Glomerular visceral epithelial cell (primary cell): ENCODE results near the gene CRKL.
A peak's percentile ranks its signal among the peaks of the same experiment; 100 is the strongest.

Source experiments
- DNase-seq: peaks from one replicate; pipeline ENCODE4 v3.0.0-alpha.2; 2016; ENCODE audit errors: extremely low spot score

Gene CRKL

DNA sequence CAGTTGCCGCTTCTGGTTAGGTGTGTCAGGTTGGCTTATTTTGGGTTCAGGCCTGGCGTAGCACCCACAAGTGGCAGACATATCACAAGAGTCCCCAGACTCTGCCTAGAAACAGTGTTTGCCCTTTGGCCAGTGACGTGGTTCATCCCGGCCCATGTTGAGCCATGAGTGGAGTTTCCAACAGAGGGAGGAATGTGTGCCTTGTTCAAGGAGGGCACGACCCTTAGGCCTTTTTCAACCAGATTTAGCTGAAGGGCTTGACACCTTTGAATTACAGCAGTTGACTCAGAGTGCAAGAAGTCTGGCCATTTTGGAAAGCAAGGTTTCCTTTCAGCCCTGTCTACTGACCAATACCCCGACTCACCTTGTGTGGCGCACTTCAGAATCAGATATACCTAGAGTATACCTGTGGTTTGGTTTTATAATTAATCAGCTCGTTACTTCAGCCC lies 34.7 kb downstream of the CRKL start:
- DNase-seq, result no peak

DNA sequence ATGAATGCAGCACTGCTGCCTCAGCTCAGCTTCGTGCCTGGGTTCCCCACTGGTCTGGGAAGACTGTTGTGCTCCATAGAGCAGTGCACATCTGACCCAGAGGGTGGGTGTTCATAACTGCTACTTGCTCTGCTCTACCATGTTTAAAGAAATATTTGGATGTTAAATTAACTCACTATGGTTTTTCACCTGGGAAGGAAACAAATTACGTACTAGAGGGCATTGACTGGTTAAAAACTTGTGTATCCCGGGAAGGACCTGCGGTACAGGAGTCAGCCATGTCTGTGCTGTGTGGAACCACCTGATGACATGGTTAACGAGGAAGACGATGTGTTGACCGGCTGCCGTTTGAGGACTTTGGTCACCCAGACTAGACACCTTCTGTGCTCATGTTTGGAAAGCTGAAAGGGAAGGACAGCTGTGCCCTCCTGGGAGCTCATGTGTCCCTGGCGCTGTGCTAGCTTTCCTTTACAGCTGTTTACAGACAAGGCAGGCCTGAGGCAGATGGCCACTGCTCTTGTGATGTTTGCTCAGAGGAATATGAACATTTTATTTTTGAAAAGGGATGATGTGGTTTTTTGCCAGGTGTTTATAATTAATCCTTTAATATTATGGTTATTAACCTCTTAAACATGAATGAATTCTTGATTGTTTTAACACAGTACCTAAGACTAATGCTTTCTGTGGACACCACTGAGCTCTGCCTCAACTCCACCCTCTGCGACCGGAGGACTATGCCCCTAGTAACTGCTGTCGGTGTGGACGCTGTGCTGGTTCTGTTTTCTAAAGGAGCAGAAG lies 35.5 kb downstream of the CRKL start:
- no peak for DNase-seq

- DNase-seq, result no peak
Measured at GRCh38 chr22:20953342-20953608, 36.1 kb downstream of the CRKL start.

DNA sequence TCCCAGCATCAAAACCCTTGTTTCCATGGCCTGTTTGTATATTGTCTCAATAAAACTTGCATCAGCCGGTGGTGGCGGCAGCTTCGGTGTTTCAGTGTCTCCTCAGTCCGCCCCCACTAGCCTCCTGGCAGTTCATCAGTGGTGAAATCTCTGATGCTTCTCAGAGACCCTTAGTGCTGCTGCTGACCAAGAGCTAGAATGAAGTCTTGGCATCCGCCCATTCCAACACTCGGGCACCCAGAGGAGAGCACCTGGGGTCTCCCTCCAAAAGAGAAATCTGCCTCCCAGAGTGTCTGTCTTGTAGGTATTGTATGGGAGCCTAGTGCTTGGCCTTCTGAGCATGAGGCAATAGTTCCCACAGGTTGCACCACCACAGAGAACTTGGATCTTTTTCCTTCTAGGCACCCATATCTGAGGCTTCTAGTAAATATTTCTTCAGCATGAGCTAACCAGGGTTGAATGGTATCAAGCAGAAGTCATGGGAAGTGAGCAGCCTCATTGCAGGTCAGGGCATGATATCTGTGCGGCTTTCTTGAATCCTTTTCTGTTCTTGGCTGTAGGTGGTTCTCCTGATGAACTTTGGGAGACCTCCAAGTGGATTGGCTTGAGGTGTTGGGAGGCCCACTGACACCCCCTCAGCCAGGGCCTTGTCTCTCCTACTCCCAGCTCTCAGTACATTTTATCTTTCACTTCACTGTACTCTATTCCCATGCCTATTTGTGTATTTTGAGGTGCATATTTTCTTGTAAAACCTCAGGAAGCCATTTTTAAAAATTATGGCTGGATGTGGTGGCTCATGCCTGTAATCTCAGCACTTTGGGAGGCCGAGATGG lies 36.7 kb downstream of the CRKL start:
- DNase-seq, result no peak

DNA sequence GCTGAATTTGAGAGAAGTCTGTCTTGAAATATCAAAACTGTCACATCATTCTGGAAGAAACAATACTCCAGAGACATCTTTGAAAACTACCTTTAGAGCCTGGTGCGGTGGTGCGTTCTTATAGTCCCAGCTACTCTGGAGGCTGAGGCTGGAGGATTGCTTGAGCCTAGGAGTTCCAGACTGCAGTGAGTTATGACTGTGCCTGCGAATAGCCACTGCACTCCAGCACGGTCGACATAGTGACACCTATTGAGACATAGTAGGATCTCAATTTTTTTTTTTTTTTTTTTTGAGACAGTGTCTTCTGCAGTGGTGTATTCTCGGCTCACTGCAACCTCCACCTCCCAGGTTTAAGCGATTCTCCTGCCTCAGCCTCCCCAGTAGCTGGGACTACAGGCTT lies 38.3 kb downstream of the CRKL start:
- DNase-seq, result no peak

DNA sequence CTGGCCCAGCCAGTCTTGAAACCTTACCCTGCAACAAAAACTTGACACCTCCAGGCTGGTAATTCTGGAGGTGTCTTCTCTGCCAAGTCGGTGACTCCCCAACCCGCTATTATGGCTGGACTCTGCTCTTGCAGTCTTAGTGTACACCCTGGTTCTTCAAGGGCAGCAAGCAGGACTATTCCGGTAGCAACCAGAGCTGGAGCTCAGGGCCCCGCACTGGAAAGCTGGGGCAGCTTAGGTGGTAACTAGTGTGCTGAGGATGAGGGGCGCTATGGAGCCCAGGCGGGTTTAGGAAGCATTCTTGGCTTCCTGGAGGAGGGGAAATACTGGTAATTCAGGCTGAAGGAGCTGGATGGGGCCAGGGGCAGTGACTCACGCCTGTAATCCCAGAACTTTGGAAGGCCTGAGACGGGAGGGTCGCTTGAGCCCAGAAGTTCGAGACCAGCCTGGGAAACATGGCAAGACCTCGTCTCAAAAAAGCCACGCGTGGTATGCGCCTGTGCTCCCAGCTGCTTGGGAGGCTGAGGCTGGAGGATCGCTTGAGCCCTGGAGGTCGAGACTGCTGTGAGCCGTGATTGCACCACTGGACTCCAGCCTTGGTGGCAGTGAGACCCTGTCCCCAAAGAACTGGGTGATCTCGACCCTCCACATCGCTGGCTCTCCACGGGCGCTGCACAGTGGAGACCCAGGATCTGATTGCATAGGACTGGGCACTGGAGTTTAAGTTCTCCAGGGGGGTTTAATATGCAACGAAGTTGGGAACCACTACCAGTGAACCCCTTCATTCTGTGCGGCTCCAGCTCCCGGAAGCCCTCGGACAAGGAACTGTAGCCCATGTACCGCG lies 39.3 kb downstream of the CRKL start:
- DNase-seq, result peak; percentile 21

DNA sequence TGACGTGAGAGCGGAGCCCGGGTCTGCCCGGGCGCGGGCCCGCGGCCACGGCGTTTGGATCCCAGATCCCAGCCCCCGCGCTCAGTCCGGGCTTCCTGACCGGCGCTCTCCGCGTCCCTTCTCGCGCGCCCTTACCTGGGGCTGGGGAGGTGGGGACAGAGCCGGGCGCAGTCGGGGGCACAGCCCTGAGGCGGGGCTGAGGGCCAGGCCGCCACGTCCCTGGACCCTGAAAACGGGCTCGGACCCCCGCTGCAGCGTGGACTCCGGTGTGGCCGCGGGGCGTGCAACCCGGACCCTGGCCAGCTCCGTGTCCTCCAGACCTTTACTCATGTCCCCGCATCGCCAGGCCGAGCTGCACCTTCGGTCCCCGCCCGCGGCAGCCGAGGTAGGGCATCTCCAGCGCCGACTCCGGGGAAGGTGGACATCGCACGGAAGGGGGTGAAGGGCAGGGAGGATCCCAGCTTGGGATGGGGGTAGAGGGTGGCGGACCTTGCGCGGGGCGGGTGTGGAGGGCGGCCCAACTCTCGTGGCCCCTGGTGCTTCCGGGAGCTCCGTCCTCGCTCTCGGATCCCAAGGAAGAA lies 40.0 kb downstream of the CRKL start:
- no peak for DNase-seq

GRCh38 chr22:20957683-20958431 lies 40.6 kb downstream of the CRKL start:
- DNase-seq, result peak; percentile 48

- no peak for DNase-seq
Measured at GRCh38 chr22:20959578-20960461, 42.6 kb downstream of the CRKL start.

DNA sequence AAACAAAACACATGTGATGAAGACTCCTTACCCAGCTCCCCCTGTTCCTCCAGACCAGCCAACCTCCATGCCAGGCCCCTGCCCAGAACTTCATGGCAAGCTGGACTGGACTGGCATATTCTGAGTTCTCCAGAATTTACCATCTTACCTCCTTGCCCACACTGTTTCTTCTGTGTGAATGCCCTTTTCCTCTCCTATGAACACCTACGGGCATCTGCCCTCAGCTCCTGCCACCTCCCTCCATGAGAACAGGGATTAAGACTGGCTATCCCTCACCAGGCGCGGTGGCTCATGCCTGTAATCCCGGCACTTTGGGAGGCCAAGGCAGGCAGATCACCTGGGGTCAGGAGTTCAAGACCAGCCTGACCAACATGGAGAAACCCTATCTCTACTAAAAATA lies 43.4 kb downstream of the CRKL start:
- DNase-seq, result no peak

DNA sequence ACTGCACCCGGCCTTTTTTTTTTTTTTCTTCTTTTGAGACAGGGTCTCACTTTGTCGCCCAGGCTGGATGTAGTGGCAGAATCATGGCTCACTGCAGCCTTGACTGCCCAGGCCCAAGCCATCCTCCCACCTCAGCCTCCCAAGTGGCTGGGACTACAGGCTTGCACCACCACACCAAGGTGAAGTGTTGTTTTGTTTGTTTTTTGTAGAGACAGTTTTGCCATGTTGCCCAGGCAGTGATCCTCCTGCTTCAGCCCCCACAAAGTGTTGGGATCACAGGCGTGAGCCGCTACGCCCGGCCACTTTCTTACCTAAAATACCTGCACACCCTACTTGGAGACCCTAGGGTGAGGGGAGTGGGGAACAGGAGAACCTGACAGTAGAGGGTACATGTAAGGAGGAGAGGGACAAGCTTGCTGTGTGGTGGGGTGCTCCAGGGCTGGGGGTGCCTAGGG lies 45.3 kb downstream of the CRKL start:
- no peak for DNase-seq

GRCh38 chr22:20963201-20964052 lies 46.2 kb downstream of the CRKL start:
- DNase-seq, result no peak

GRCh38 chr22:20964090-20964798 lies 47.0 kb downstream of the CRKL start:
- DNase-seq, result no peak

GRCh38 chr22:20964799-20965103 lies 47.5 kb downstream of the CRKL start:
- DNase-seq, result no peak

GRCh38 chr22:20965104-20965887 lies 48.1 kb downstream of the CRKL start:
- no peak for DNase-seq

GRCh38 chr22:20965888-20966855 lies 49.0 kb downstream of the CRKL start:
- DNase-seq, result no peak
